Measurements from ENCODE around the gene ZNF654.
A peak's percentile ranks its signal among the peaks of the same experiment; 100 is the strongest.

DNA sequence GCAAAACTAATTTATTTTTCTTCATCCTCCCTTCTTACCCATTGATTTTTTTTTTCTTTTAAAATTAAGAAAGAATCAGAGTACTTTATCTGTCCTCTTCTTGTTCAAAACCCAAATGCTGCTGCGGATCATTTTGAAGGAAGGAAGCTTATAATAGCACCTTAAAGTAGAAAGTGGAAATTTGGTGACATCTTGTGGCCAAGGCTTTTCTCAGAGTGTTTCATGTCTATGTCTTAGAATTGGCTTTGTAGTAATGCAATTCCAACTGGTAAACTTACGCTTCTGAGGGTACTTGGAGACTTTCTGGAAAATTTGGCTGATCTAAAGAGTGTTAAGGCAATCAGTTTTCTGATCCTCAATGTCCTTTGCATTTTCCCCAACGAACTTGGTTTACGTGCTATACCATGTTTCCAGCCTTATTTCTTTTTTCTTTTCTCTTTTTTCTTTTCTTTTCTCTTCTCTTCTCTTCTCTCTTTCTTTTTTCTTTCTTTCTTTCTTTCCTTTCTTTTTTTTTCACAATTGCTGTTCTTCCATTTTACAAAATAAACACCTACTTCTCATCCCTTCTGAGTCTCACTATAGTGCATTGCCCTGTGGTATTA lies 121.4 kb downstream of the ZNF654 start:
- TF ChIP-seq, protein P1, sequence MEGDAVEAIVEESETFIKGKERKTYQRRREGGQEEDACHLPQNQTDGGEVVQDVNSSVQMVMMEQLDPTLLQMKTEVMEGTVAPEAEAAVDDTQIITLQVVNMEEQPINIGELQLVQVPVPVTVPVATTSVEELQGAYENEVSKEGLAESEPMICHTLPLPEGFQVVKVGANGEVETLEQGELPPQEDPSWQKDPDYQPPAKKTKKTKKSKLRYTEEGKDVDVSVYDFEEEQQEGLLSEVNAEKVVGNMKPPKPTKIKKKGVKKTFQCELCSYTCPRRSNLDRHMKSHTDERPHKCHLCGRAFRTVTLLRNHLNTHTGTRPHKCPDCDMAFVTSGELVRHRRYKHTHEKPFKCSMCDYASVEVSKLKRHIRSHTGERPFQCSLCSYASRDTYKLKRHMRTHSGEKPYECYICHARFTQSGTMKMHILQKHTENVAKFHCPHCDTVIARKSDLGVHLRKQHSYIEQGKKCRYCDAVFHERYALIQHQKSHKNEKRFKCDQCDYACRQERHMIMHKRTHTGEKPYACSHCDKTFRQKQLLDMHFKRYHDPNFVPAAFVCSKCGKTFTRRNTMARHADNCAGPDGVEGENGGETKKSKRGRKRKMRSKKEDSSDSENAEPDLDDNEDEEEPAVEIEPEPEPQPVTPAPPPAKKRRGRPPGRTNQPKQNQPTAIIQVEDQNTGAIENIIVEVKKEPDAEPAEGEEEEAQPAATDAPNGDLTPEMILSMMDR (IDR thresholded peaks at IDR 0.05; ENCODE audit: poor library complexity): peak; percentile 64
- TF ChIP-seq EZH2phosphoT487 (IDR thresholded peaks at IDR 0.05; ENCODE audit: low read depth, severe bottlenecking, unreplicated experiment): no peak
